ENCODE results near the gene CDH4. TPM values are rescaled to one million over a fixed set of nuclear protein-coding genes. Genes with fewer than 3 reads are reported as not detected.

Gene CDH4
- total RNA-seq, 2 donors from 2014 or later, result 0.07 to 0.94 TPM

- H3K4me3 ChIP-seq, result no peak overlapping the region
- DNase-seq (ENCODE audit: low spot score), result no peak
- no peak for TF ChIP-seq CTCF (IDR thresholded peaks at IDR 0.05)
- no peaks in the 10 kb centered on the region for H3K36me3 ChIP-seq
- no peak overlapping the region for H3K27ac ChIP-seq
- no peaks in the 10 kb centered on the region for H3K27me3 ChIP-seq
- peaks cover 0 to 38% of the 10 kb centered on the region in 2 donors for H3K9me3 ChIP-seq
- no peaks in the 10 kb centered on the region for H3K4me1 ChIP-seq
These were observed 344.7 kb downstream of the CDH4 start for GRCh38 chr20:61596687-61597330.

- no peaks in the 10 kb centered on the region for H3K36me3 ChIP-seq
- H3K4me3 ChIP-seq, result no peak overlapping the region
- TF ChIP-seq CTCF (IDR thresholded peaks at IDR 0.05), result no peak
- no peaks in the 10 kb centered on the region for H3K27me3 ChIP-seq
- H3K9me3 ChIP-seq, result peaks cover 0 to 26% of the 10 kb centered on the region in 2 donors
- H3K4me1 ChIP-seq, result no peaks in the 10 kb centered on the region
- H3K27ac ChIP-seq, result no peak overlapping the region
- no peak for DNase-seq (ENCODE audit: low spot score)
These were observed 345.9 kb downstream of the CDH4 start for GRCh38 chr20:61597996-61598395.

- H3K4me3 ChIP-seq, result no peak overlapping the region
- H3K27ac ChIP-seq, result no peak overlapping the region
- H3K27me3 ChIP-seq, result no peaks in the 10 kb centered on the region
- H3K36me3 ChIP-seq, result no peaks in the 10 kb centered on the region
- DNase-seq (ENCODE audit: low spot score), result no peak
- H3K4me1 ChIP-seq, result no peaks in the 10 kb centered on the region
- peaks cover 0 to 25% of the 10 kb centered on the region in 2 donors for H3K9me3 ChIP-seq
- TF ChIP-seq CTCF (IDR thresholded peaks at IDR 0.05), result no peak
These were observed 346.5 kb downstream of the CDH4 start for GRCh38 chr20:61598586-61598985.

- no peaks in the 10 kb centered on the region for H3K4me1 ChIP-seq
- peaks cover 0 to 25% of the 10 kb centered on the region in 2 donors for H3K9me3 ChIP-seq
- no peaks in the 10 kb centered on the region for H3K36me3 ChIP-seq
- no peak overlapping the region for H3K27ac ChIP-seq
- H3K27me3 ChIP-seq, result no peaks in the 10 kb centered on the region
- TF ChIP-seq CTCF (IDR thresholded peaks at IDR 0.05), result no peak
- no peak for DNase-seq (ENCODE audit: low spot score)
- no peak overlapping the region for H3K4me3 ChIP-seq
These were observed 347.0 kb downstream of the CDH4 start for GRCh38 chr20:61599061-61599531.

- no peaks in the 10 kb centered on the region for H3K36me3 ChIP-seq
- no peak for TF ChIP-seq CTCF (IDR thresholded peaks at IDR 0.05)
- no peak for DNase-seq (ENCODE audit: low spot score)
- H3K4me3 ChIP-seq, result no peak overlapping the region
- H3K27me3 ChIP-seq, result no peaks in the 10 kb centered on the region
- no peaks in the 10 kb centered on the region for H3K4me1 ChIP-seq
- H3K9me3 ChIP-seq, result peaks cover 0 to 25% of the 10 kb centered on the region in 2 donors
- no peak overlapping the region for H3K27ac ChIP-seq
These were observed 347.5 kb downstream of the CDH4 start for GRCh38 chr20:61599541-61599992.

GRCh38 chr20:61600016-61600415, 348.0 kb downstream of the CDH4 start:
- H3K9me3 ChIP-seq, result peaks cover 0 to 25% of the 10 kb centered on the region in 2 donors
- no peak overlapping the region for H3K27ac ChIP-seq
- no peak for DNase-seq (ENCODE audit: low spot score)
- TF ChIP-seq CTCF (IDR thresholded peaks at IDR 0.05), result no peak
- no peaks in the 10 kb centered on the region for H3K36me3 ChIP-seq
- no peaks in the 10 kb centered on the region for H3K27me3 ChIP-seq
- H3K4me3 ChIP-seq, result no peak overlapping the region
- H3K4me1 ChIP-seq, result no peaks in the 10 kb centered on the region
